Caco-2 (cell line): ENCODE results near the gene PKD1L1. TPM values are rescaled to one million over a fixed set of nuclear protein-coding genes. Genes with fewer than 3 reads are reported as not detected.

Experiments used
- BruUV-seq: library from RNA; stranded (reverse); fragments of 400-500 nt; replicated peaks from 2 replicates; lab custom pipeline; 2021; lab: Mats Ljungman, UMichigan
- CTCF ChIA-PET: fragments of 300-600 bp; sonication (Branson Sonifier 250); formaldehyde crosslinking; loops from one replicate; lab custom pipeline; 2022; ENCODE audit warnings: antibody characterized with exemption; lab: Charles Lee
- POLR2A ChIA-PET: fragments of 300-600 bp; sonication (Branson Sonifier 250); formaldehyde crosslinking; loops from one replicate; lab custom pipeline; 2022; ENCODE audit warnings: antibody characterized with exemption; lab: Charles Lee
- DNase-seq, 2 experiments: peaks; one replicate each; pipeline versions ENCODE4 v3.0.0 to v3.0.0-alpha.2; 2020 to 2022
- H3K27me3 ChIP-seq: replicated peaks from 2 replicates; pipeline ENCODE4 v1.6.0; 2011; ENCODE audit warnings: low read length; ENCODE audit not compliant: control insufficient read depth, insufficient read depth
- H3K36me3 ChIP-seq: 2 replicates; pipeline ENCODE4 v1.5.1; 2011; ENCODE audit warnings: low read length; ENCODE audit not compliant: control insufficient read depth, insufficient read depth
- H3K4me1 ChIP-seq: fragments of 250-450 bp; sonication (Bioruptor Pico); 2 replicates; pipeline ENCODE4 v1.5.1; 2020; ENCODE audit warnings: mild to moderate bottlenecking
- H3K4me3 ChIP-seq: 2 replicates; pipeline ENCODE4 v1.5.1; 2011; ENCODE audit warnings: low read depth, mild to moderate bottlenecking, control low read depth, low read length
- H3K9me3 ChIP-seq: fragments of 250-450 bp; sonication (Bioruptor Pico); 2 replicates; pipeline ENCODE4 v1.5.1; 2020; ENCODE audit warnings: mild to moderate bottlenecking, moderate library complexity
- H3K27ac Mint-ChIP-seq: one replicate; pipeline ENCODE4 v1.8.0; 2022; ENCODE audit warnings: mixed read lengths; ENCODE audit not compliant: unreplicated experiment
- H3K27me3 Mint-ChIP-seq: one replicate; pipeline ENCODE4 v1.8.0; 2022; ENCODE audit warnings: mixed read lengths; ENCODE audit not compliant: insufficient read depth, unreplicated experiment
- H3K36me3 Mint-ChIP-seq: one replicate; pipeline ENCODE4 v1.8.0; 2022; ENCODE audit warnings: mild to moderate bottlenecking, mixed read lengths; ENCODE audit not compliant: insufficient read depth, unreplicated experiment
- H3K4me1 Mint-ChIP-seq: one replicate; pipeline ENCODE4 v1.8.0; 2022; ENCODE audit warnings: low read depth, mixed read lengths; ENCODE audit not compliant: unreplicated experiment
- H3K4me3 Mint-ChIP-seq: one replicate; pipeline ENCODE4 v1.8.0; 2022; ENCODE audit warnings: mild to moderate bottlenecking, moderate library complexity, mixed read lengths; ENCODE audit not compliant: unreplicated experiment
- H3K9me3 Mint-ChIP-seq: one replicate; pipeline ENCODE4 v1.8.0; 2022; ENCODE audit warnings: mixed read lengths; ENCODE audit not compliant: unreplicated experiment
- intact Hi-C: fragments of 100-400 bp; cut with micrococcal nuclease; formaldehyde crosslinking; loops from one replicate; pipeline ENCODE4 v1.10.0; 2022; ENCODE audit not compliant: unreplicated experiment
- total RNA-seq: library from RNA; stranded (reverse); gene quantifications from 2 replicates; pipeline ENCODE4 v1.2.3, GENCODE V29; 2022
- TF ChIP-seq, protein P1 (sequence below), 2 experiments: fragments of 200-600 bp in 1 of 2; IDR thresholded peaks; 1 replicate in 1 of 2; 2 replicates in 1 of 2; pipeline versions ENCODE4 v1.5.1 to v1.8.0; 2011 to 2022; ENCODE audit warnings: antibody characterized with exemption in 1 of 2, control low read depth in 1 of 2, inconsistent platforms in 1 of 2, low read depth in 1 of 2, low read length in 1 of 2, mild to moderate bottlenecking in 1 of 2, moderate library complexity in 1 of 2; ENCODE audit not compliant: insufficient read depth in 1 of 2, severe bottlenecking in 1 of 2, unreplicated experiment in 1 of 2

PKD1L1 gene
- total RNA-seq, 1 experiment from 2014 or later: 0.25 TPM

DNA sequence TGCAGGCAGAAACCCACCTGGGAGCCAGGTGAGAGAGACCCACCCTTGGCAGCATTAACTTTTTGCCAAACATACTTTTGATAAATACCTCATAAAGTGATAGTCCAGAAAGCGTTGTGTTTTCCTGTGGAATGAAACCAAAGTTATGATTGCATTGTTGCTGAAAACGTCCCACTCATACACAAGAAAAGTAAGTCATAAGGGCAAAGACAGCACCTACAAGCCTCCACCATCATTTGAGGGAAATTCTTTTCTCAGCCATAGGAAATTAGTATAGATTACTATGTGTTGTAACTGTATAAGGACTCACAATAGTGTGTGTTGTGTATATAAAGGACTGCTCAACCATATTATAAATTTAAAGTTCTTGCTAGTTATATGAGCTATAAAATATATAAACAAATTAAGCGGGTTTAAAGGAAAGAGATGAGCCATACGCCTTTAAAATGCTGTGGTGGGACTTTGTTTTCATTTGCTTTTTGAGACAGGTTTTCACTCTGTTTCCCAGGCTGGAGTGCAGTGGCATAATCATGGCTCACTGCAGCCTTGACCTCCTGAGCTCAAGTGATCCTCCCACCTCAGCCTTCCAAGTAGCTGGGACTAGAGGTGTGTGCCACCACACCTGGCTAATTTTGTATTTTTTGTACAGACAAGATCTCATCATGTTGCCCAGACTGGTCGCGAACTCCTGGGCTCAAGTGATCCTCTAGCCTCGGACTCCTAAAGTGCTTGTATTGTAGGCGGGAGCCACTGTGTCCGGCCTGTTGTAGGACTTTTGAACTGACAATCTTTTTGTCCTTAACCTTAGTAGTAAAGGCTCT, 160.8 kb downstream of the PKD1L1 start:
- CTCF ChIA-PET: interaction anchor here (0.5 to 1.3 kb wide), 4 partner anchors 17 to 181 kb away, joined by 3 to 8 read pairs (median 4); no protein-coding TSS in a partner anchor
- Histone ChIP-seq H3K36me3 (no peaks in the 10 kb centered on the region), H3K9me3 (no peaks in the 10 kb centered on the region), H3K4me1 (peaks cover 55% of the 10 kb centered on the region), H3K27me3 (no peaks in the 10 kb centered on the region), H3K4me3 (no peak overlapping the region)
- intact Hi-C loops: loop anchor here (2.0 kb wide), 1 partner anchor 25 kb away; no protein-coding TSS in a partner anchor
- TSS peak; percentile 55 for BruUV-seq
- H3K4me1 Mint-ChIP-seq: peaks cover 39% of the 10 kb centered on the region
- H3K27me3 Mint-ChIP-seq: no peaks in the 10 kb centered on the region
- POLR2A ChIA-PET: interaction anchor here (0.8 to 1.3 kb wide), 2 partner anchors 24 to 205 kb away, joined by 3 to 5 read pairs; no protein-coding TSS in a partner anchor
- no peak overlapping the region for H3K4me3 Mint-ChIP-seq
- peaks cover 10% of the 10 kb centered on the region for H3K9me3 Mint-ChIP-seq
- TF ChIP-seq, protein P1, sequence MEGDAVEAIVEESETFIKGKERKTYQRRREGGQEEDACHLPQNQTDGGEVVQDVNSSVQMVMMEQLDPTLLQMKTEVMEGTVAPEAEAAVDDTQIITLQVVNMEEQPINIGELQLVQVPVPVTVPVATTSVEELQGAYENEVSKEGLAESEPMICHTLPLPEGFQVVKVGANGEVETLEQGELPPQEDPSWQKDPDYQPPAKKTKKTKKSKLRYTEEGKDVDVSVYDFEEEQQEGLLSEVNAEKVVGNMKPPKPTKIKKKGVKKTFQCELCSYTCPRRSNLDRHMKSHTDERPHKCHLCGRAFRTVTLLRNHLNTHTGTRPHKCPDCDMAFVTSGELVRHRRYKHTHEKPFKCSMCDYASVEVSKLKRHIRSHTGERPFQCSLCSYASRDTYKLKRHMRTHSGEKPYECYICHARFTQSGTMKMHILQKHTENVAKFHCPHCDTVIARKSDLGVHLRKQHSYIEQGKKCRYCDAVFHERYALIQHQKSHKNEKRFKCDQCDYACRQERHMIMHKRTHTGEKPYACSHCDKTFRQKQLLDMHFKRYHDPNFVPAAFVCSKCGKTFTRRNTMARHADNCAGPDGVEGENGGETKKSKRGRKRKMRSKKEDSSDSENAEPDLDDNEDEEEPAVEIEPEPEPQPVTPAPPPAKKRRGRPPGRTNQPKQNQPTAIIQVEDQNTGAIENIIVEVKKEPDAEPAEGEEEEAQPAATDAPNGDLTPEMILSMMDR (IDR thresholded peaks at IDR 0.05; ENCODE audit: insufficient read depth in 1 of 2, low read depth in 1 of 2, low read length in 1 of 2, severe bottlenecking in 1 of 2, unreplicated experiment in 1 of 2): no peak
- H3K27ac Mint-ChIP-seq: peak overlapping the region; percentile 95
- peaks cover 12% of the 10 kb centered on the region for H3K36me3 Mint-ChIP-seq
- no peak for DNase-seq

GRCh38 chr7:47786557-47787248, 161.6 kb downstream of the PKD1L1 start:
- H3K27me3 Mint-ChIP-seq: no peaks in the 10 kb centered on the region
- Histone ChIP-seq H3K27me3 (no peaks in the 10 kb centered on the region), H3K36me3 (no peaks in the 10 kb centered on the region), H3K9me3 (no peaks in the 10 kb centered on the region), H3K4me3 (no peak overlapping the region), H3K4me1 (peaks cover 56% of the 10 kb centered on the region)
- peak; percentile 80 to 90 for DNase-seq
- ChIA-PET POLR2A (interaction anchor here (0.8 to 1.3 kb wide), 2 partner anchors 23 to 204 kb away, joined by 3 to 5 read pairs; no protein-coding TSS in a partner anchor), CTCF (interaction anchor here (0.5 to 1.3 kb wide), 4 partner anchors 18 to 182 kb away, joined by 3 to 8 read pairs (median 4); no protein-coding TSS in a partner anchor)
- BruUV-seq: no TSS peak
- H3K4me1 Mint-ChIP-seq: peaks cover 43% of the 10 kb centered on the region
- intact Hi-C loops: loop anchor here (1.0 to 2.0 kb wide), 2 partner anchors 8 to 24 kb away; no protein-coding TSS in a partner anchor
- H3K4me3 Mint-ChIP-seq: peak overlapping the region; percentile 25
- TF ChIP-seq, protein P1 (IDR thresholded peaks at IDR 0.05; ENCODE audit: insufficient read depth in 1 of 2, low read depth in 1 of 2, low read length in 1 of 2, severe bottlenecking in 1 of 2, unreplicated experiment in 1 of 2): no peak
- H3K9me3 Mint-ChIP-seq: peaks cover 9% of the 10 kb centered on the region
- H3K36me3 Mint-ChIP-seq: peaks cover 12% of the 10 kb centered on the region
- peak overlapping the region; percentile 95 for H3K27ac Mint-ChIP-seq
